Measurements from ENCODE around the gene LONRF3.

Gene LONRF3

DNA sequence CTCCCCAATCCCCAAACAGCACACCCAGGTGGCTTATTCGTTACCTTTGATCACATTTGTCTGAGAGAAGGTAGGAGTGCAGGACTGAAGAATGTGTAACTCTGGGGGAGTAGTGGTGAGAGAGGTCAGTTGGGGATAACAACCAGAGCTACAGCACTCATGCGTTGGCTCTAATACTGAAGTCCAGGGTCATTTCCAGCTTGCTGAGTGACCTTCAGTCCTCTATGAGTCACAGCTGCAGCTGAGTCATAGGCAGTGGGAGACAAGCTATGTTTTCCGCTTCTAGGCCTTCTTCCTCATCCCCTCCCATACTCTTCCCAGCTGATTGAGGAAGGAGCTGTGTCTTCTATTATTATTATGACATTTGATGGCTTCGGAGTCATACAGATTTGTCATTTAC lies 66.8 kb downstream of the LONRF3 start:
- DNase-seq, result peak; percentile 82

DNA sequence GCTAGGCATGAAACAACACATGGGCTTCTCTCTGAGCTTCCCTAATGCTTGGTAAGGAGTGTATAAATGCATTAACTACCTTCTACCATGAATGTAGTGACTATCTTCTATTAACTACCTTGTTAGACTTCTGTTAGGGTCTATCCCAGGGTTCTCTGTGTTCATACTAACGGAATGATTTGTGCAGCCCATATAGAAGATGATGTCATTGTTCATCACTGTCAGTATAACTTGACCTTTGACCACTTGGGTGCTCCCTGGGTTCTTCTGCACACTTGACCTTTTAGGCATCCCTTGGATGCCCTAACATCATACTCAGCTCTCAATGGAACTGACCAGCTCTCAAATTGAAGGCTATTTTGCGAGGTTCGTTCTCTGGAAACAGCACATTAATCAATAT lies 67.6 kb downstream of the LONRF3 start:
- no peak for DNase-seq

DNA sequence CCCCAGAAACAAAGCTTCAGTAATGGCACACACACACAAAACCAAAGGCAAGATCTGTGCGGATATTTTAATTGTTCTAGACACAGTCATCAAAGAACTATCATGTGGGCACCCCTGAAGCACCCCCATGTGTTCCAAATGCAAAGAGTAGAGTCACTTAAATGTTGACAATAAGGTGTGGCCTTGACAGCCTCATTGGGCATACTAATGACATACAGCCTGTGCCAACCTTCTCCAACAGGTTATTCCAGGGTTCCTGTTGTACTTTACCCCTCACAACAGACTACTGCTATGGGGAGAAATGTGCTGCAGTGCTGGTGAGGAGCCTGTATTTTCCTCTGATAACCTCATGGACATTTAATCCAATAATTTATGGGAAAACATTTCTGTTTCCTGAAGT lies 68.6 kb downstream of the LONRF3 start:
- DNase-seq, result no peak

DNA sequence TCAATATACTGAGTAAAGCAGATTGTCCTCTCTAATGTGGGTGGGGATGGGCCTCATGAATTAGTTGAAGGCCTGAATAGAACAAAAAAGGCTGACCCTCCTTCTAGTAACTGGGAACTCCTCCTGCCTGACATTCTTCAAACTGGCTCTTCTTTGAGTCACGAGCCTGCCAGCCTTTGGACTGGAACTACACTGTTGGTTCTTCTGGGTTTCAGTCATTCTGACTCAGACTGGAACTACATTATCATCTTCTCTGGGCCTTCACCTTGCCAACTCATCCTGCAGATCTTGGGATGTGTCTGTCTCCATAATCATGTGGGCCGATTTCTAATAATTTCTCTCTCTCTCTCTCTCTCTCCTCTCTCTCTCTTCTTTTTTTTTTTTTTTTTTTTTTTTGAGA lies 71.5 kb downstream of the LONRF3 start:
- DNase-seq, result no peak

DNA sequence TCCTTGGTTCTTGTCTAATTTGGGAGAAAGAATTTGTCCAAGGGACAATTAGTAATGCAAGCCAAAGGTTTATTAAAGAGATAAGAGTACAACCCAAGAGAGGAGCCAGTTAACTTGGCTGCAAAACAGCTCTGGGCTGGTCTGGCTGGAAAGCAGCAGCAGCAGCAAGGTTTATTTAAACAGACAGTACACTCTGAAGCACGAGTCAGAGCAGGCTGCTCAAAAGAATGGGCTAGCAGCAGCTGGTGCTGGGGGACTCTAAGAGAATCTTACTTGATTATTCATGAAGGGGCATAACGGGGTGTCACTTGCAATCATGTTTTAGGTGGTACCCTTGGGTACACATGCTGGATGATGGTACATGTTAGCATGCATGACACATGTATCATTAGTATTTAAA lies 81.3 kb downstream of the LONRF3 start:
- DNase-seq, result no peak

DNA sequence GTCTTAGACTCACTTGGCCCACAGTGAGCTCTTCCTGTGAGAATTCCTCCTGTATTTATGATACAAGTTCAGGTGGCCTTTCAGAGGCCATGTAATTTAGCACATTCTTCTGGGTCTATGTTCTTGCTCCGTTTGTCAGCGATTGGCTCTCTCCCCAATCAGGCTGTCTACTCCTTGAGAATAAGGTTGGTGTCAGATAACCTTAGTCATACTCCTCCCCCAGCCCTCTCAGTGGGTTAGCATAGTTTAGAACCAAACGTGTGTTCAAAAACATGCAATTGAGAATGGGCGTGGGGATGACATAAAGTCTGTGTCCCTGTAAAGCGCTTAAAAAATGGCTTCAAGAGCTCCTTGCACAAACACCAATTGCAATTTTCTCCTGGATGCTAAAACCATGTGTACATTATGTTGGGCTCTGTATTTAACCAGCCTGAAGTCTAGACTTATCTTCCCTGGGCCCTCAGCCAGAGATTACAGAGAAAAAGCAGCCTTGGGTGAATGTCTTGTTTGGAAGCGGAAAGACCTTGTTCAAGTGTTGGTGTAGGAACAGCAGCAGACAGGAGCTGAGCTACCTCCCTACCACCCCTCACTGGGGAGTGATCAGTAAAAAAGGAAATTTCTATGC lies 88.4 kb downstream of the LONRF3 start:
- DNase-seq, result no peak

DNA sequence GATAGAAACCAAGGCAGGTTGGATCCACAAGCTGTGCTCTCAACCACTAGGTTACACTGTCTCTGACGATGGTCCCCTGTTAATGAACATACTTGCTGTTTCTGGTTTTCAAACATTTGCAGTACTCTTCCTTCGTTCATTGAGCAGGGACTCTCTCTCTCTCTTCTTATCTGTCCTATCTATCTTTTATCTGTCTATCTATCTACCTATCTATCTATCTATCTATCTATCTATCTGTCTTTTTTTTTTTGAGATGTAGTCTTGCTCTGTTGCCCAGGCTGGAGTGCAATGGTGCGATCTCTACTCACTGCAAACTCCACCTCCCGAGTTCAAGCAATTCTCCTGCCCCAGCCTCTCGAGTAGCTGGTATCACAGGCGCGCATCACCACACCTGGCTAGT lies 89.0 kb downstream of the LONRF3 start:
- DNase-seq, result no peak

DNA sequence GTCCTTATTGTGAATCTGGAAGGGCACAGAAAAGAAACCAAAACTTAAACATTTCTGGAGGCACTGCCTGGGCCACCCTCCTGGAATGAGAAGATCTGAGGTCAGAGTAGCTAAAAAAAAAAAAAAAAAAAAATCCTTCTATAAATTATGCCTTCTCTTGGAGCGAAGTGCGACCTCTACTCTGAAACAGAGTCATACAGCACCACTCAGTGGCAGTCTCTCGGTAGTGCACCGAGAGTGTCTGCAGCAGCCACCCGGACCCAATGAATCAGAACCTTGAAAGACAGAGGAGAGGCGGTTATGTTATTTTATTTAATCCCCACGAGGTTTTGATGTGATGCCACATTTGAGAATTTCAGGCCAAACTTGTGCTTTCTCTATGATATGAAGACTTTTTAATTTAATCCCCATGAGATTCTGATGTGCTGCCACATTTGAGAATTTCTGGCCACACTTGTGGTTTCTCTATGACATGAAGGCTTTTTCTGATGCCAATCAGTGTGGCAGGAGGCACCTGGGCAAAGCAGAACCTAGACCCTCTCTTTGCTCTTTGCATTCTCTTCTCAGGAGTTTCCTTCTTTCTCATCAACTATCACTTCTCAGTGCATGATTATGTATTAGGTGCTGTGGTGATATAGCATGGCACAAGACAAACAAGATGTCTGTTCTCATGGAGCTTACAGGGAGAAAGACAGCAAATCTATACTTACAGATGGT lies 92.8 kb downstream of the LONRF3 start:
- DNase-seq, result peak; percentile 44

All from HCEC 1CT (cell line).